NCI-H345 treated with DMSO at 0.1 percent for 48 hours (cell line): Measurements from ENCODE around the gene CERS6.

ENCODE experiments used
- DNase-seq: peaks from one replicate; lab custom pipeline; 2025; ENCODE audit not compliant: unreplicated experiment; lab: John Stamatoyannopoulos, UW

CERS6 gene

GRCh38 chr2:168819050-168819715, 363.1 kb downstream of the CERS6 start:
- DNase-seq = no peak

- DNase-seq = no peak
Measured at GRCh38 chr2:168819829-168820489, 363.9 kb downstream of the CERS6 start.

- DNase-seq = no peak
Measured at GRCh38 chr2:168821577-168821976, 365.5 kb downstream of the CERS6 start.

GRCh38 chr2:168821992-168822391, 365.9 kb downstream of the CERS6 start:
- no peak for DNase-seq
